Heart right ventricle (tissue), 16 donors: ENCODE measurements around the gene FBLN2. TPM values are rescaled to one million over a fixed set of nuclear protein-coding genes. Genes with fewer than 3 reads are reported as not detected.

ENCODE experiments used
- ATAC-seq, 8 donors: fragments of 200-7000 bp; cut with Tn5 transposase; one replicate each; pipeline ENCODE4 v1.9.1; 2020; ENCODE audit warnings: mild to moderate bottlenecking in 8 of 8, moderate library complexity in 8 of 8, moderate number of reproducible peaks in 1 of 8
- DNase-seq, 2 donors: peaks; one replicate each; pipeline ENCODE4 v3.0.0-alpha.2; 2020
- H3K27ac ChIP-seq, 10 donors: fragments of 200-600 bp; sonication (generic) in 2 of 10; one replicate each; pipeline versions ENCODE4 v1.5.0 to v1.8.0; 2020 to 2022; ENCODE audit warnings: mild to moderate bottlenecking in 3 of 10
- H3K27me3 ChIP-seq, 7 donors: fragments of 200-600 bp; one replicate each; pipeline ENCODE4 v1.8.0; 2021 to 2022; ENCODE audit warnings: mild to moderate bottlenecking in 2 of 7
- H3K36me3 ChIP-seq, 9 donors: fragments of 200-600 bp; sonication (generic) in 1 of 9; one replicate each; pipeline versions ENCODE4 v1.5.0 to v1.8.0; 2020 to 2022; ENCODE audit warnings: mild to moderate bottlenecking in 2 of 9
- H3K4me1 ChIP-seq, 9 donors: fragments of 200-600 bp; sonication (generic) in 1 of 9; one replicate each; pipeline versions ENCODE4 v1.5.0 to v1.8.0; 2020 to 2022; ENCODE audit warnings: mild to moderate bottlenecking in 4 of 9
- H3K4me3 ChIP-seq, 10 donors: fragments of 200-600 bp; sonication (generic) in 2 of 10; one replicate each; pipeline versions ENCODE4 v1.5.0 to v1.8.0; 2020 to 2022; ENCODE audit warnings: mild to moderate bottlenecking in 7 of 10, moderate library complexity in 2 of 10
- H3K9me3 ChIP-seq, 11 donors: fragments of 200-600 bp in 10 of 11; sonication (generic) in 2 of 11; one replicate each; pipeline versions ENCODE4 v1.5.0 to v1.8.0; 2013 to 2022; ENCODE audit warnings: mild to moderate bottlenecking in 2 of 11, control low read depth in 1 of 11, moderate library complexity in 1 of 11
- CTCF ChIP-seq, 9 donors: fragments of 200-600 bp; sonication (generic) in 2 of 9; IDR thresholded peaks; one replicate each; pipeline versions ENCODE4 v1.5.0 to v1.8.0; 2021 to 2022; ENCODE audit warnings: antibody characterized with exemption in 9 of 9, mild to moderate bottlenecking in 5 of 9, moderate library complexity in 1 of 9
- WGBS, 2 donors: extraction: QIAGEN DNeasy Blood & Tissue Kit; methylation state at CpG; one replicate each; pipeline ENCODE4 v1.1.7; 2013; ENCODE audit warnings: inconsistent platforms in 1 of 2; 5-methylcytosine and 5-hydroxymethylcytosine counted together
- intact Hi-C, 10 donors: fragments of 100-400 bp; cut with DNase I; formaldehyde crosslinking; loops; one replicate each; pipeline versions ENCODE4 v1.11.1 to v1.14.2; 2022
- polyA plus RNA-seq, 2 donors: library from polyadenylated mRNA; stranded (reverse); fragments of 200-250 nt; gene quantifications; one replicate each; pipeline ENCODE4 v1.2.3, GENCODE V29; 2013
- total RNA-seq, 10 donors: library from RNA; stranded (reverse); fragmentation: NEBNext Ultra II Directional in 3 of 10; extraction: Animal tissue kit (Norgen Biotek cat#: 25700) in 3 of 10; gene quantifications; one replicate each; pipeline versions ENCODE4 v1.2.1 to v1.2.4, GENCODE V29; 2021 to 2023
- donor health status: Arrhythmogenic right ventricular cardiomyopathy.
- donor health status: ischemic (EF 13 %, LVEDD 7.1; RV severe dilation, severe dysfunction).
- donor health status: healthy with polysubstance abuse.
- donor health status: DM: no; HTN: yes; CAD: no.
- donor health status: DM: no; HTN: no; CAD: no.
- donor health status: ischemic (EF 25% LVEDD 6.9; RV normal size, moderate dysfunction).
- donor health status: ischemic (EF 25% LVEDD 5.7; RV mildly dilated, moderate dysfunction).
- donor health status: healthy.
- donor health status: DM: yes; HTN: yes; CAD: no.
- donor health status: Ischemic cardiomyopathy.
- donor health status: ischemic (EF 35%, LVEDD 5.7; RV mildly dilated, moderate dysfunction).
- donor health status: nonischemic (EF 11% LVEDD 7.7; RV severe dilation, severe dysfunction).
- donor health status: DM: yes; HTN: yes; CAD: no.
- donor health status: PGD.
- donor health status: ischemic (EF 29% LVEDD 5.4; RV normal size, mild dysfunction).
- donor health status: nonischemic (EF 23%, LVEDD 6.1; RV moderate dilation, normal function).

Gene FBLN2
- total and polyA plus RNA-seq, 12 donors: 20.7 to 78.9 (median 47.0) TPM

GRCh38 chr3:13524979-13525669 lies 23.8 kb upstream of the FBLN2 start:
- peak overlapping the region in 7 of 10 donors; percentile 3 to 75 (median 52) for H3K27ac ChIP-seq
- H3K27me3 ChIP-seq: no peaks in the 10 kb centered on the region
- H3K9me3 ChIP-seq: no peaks in the 10 kb centered on the region
- H3K4me3 ChIP-seq: no peak overlapping the region
- no peak for TF ChIP-seq CTCF (IDR thresholded peaks at IDR 0.05)
- H3K36me3 ChIP-seq: no peaks in the 10 kb centered on the region
- no peak for DNase-seq
- intact Hi-C loops: no loop called here
- H3K4me1 ChIP-seq: peaks cover 0 to 34% (median 10%) of the 10 kb centered on the region in 9 donors
- 87 to 89% methylated on average over 10 of the region's 10 CpGs for WGBS, 2 donors
- ATAC-seq: peak in 1 of 8 donors; percentile 35

- DNase-seq: no peak
- Histone ChIP-seq H3K27ac (peak overlapping the region; percentile 16 to 75 (median 54)), H3K27me3 (no peaks in the 10 kb centered on the region), H3K4me1 (peaks cover 0 to 34% (median 10%) of the 10 kb centered on the region in 9 donors), H3K36me3 (no peaks in the 10 kb centered on the region), H3K9me3 (no peaks in the 10 kb centered on the region), H3K4me3 (no peak overlapping the region)
- ATAC-seq: peak in 5 of 8 donors; percentile 8 to 49 (median 26)
- intact Hi-C loops: no loop called here
- 64 to 75% methylated on average over 20 of the region's 20 CpGs for WGBS, 2 donors
- no peak for TF ChIP-seq CTCF (IDR thresholded peaks at IDR 0.05)
Observed at GRCh38 chr3:13525827-13526625, 22.9 kb upstream of the FBLN2 start.

- DNase-seq: no peak
- H3K9me3 ChIP-seq: no peaks in the 10 kb centered on the region
- intact Hi-C loops: no loop called here
- no peaks in the 10 kb centered on the region for H3K36me3 ChIP-seq
- no peaks in the 10 kb centered on the region for H3K27me3 ChIP-seq
- no peak for TF ChIP-seq CTCF (IDR thresholded peaks at IDR 0.05)
- peaks cover 0 to 34% (median 10%) of the 10 kb centered on the region in 9 donors for H3K4me1 ChIP-seq
- WGBS, 2 donors: 74 to 78% methylated on average over 5 of the region's 5 CpGs
- ATAC-seq: peak in 2 of 8 donors; percentile 8 to 51
- peak overlapping the region in 8 of 10 donors; percentile 41 to 75 (median 57) for H3K27ac ChIP-seq
- H3K4me3 ChIP-seq: no peak overlapping the region
Observed at GRCh38 chr3:13526626-13526949, 22.3 kb upstream of the FBLN2 start.

GRCh38 chr3:13528217-13528867 lies 20.6 kb upstream of the FBLN2 start:
- H3K4me1 ChIP-seq: peaks cover 0 to 45% (median 10%) of the 10 kb centered on the region in 9 donors
- peak overlapping the region in 4 of 10 donors; percentile 16 to 55 (median 48) for H3K27ac ChIP-seq
- no peaks in the 10 kb centered on the region for H3K27me3 ChIP-seq
- no peaks in the 10 kb centered on the region for H3K9me3 ChIP-seq
- peak in 4 of 9 donors; percentile 23 to 36 (median 26) for TF ChIP-seq CTCF (IDR thresholded peaks at IDR 0.05)
- 43 to 54% methylated on average over 11 of the region's 11 CpGs for WGBS, 2 donors
- intact Hi-C loops: no loop called here
- ATAC-seq: peak in 5 of 8 donors; percentile 11 to 47 (median 23)
- H3K4me3 ChIP-seq: no peak overlapping the region
- no peaks in the 10 kb centered on the region for H3K36me3 ChIP-seq
- no peak for DNase-seq
